Adrenal gland (tissue), 5 donors: Measurements from ENCODE around the gene RNF10.

Experiments
- CTCF ChIP-seq, 6 experiments: fragments of 450-650 bp in 4 of 6; fragments of 200-600 bp in 2 of 6; sonication (generic) in 1 of 6; IDR thresholded peaks; 1 replicate in 5 of 6; 2 replicates in 1 of 6; pipeline versions ENCODE4 v1.5.1 to v1.8.0; 2016 to 2021; ENCODE audit warnings: antibody characterized with exemption in 6 of 6, mild to moderate bottlenecking in 2 of 6, moderate library complexity in 1 of 6
- POLR2A ChIP-seq, 2 donors: fragments of 450-650 bp; IDR thresholded peaks; one replicate each; pipeline ENCODE4 v1.6.1; 2017; ENCODE audit warnings: antibody characterized with exemption in 2 of 2, mild to moderate bottlenecking in 2 of 2, moderate library complexity in 1 of 2
- donor health status: DM: no; HTN: no; CAD: no.

- TF ChIP-seq POLR2A (IDR thresholded peaks at IDR 0.05) (no peak), CTCF (IDR thresholded peaks at IDR 0.05) (no peak)
Measured at GRCh38 chr12:120542166-120542565, 8.0 kb downstream of the RNF10 start.
